Stomach (tissue), 4 donors: ENCODE data around the gene USP17L15.
"Not testable (repeated sequence)": the region's sequence is repeated elsewhere in the genome, so short reads cannot be mapped to it uniquely, and the experiment has no call there.

Source experiments
- POLR2AphosphoS5 ChIP-seq, 3 donors: sonication (generic); formaldehyde crosslinking; IDR thresholded peaks; one replicate each; pipeline ENCODE4 v1.6.1; 2016; ENCODE audit warnings: antibody characterized with exemption in 3 of 3
- TF ChIP-seq, protein P1 (sequence below), 7 experiments: fragments of 450-650 bp in 4 of 7; fragments of 200-600 bp in 3 of 7; sonication (generic) in 3 of 7; IDR thresholded peaks; one replicate each; pipeline ENCODE4 v1.5.1; 2016 to 2019; ENCODE audit warnings: antibody characterized with exemption in 7 of 7, control low read depth in 2 of 7, mild to moderate bottlenecking in 1 of 7

DNA sequence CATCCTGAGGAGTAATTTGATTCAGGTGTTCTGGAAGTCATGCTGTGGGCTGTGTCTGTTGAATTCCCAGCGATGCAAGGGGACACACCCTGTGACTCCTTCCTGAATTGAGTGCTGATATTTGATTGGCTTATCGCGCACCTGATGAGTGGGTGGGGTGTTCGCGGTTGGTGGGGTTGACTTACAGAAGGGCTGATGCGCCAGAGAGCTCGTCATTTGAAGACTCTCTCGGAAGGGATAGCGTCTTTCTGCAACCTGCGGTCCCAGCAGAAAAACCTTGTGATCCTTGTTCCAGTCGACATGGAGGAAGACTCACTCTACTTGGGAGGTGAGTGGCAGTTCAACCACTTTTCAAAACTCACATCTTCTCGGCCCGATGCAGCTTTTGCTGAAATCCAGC is 28.4 kb downstream of the USP17L15 start, which contains the start of gene USP17L21:
- TF ChIP-seq, protein P1, sequence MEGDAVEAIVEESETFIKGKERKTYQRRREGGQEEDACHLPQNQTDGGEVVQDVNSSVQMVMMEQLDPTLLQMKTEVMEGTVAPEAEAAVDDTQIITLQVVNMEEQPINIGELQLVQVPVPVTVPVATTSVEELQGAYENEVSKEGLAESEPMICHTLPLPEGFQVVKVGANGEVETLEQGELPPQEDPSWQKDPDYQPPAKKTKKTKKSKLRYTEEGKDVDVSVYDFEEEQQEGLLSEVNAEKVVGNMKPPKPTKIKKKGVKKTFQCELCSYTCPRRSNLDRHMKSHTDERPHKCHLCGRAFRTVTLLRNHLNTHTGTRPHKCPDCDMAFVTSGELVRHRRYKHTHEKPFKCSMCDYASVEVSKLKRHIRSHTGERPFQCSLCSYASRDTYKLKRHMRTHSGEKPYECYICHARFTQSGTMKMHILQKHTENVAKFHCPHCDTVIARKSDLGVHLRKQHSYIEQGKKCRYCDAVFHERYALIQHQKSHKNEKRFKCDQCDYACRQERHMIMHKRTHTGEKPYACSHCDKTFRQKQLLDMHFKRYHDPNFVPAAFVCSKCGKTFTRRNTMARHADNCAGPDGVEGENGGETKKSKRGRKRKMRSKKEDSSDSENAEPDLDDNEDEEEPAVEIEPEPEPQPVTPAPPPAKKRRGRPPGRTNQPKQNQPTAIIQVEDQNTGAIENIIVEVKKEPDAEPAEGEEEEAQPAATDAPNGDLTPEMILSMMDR (IDR thresholded peaks at IDR 0.05) = not testable (repeated sequence)
- TF ChIP-seq POLR2AphosphoS5 (IDR thresholded peaks at IDR 0.05) = not testable (repeated sequence)
